ENCODE results near the gene PRDM16.

- TF ChIP-seq REST (IDR thresholded peaks at IDR 0.05; ENCODE audit: borderline replicate concordance) (no peak), CTCF (IDR thresholded peaks at IDR 0.05; ENCODE audit: poor library complexity, severe bottlenecking) (no peak), EZH2 (IDR thresholded peaks at IDR 0.05; ENCODE audit: borderline replicate concordance, insufficient read depth, low read length, poor library complexity, severe bottlenecking) (no peak), TAF1 (IDR thresholded peaks at IDR 0.05; ENCODE audit: low read depth) (no peak), SMC3 (conservative IDR thresholded peaks at IDR 0.05; ENCODE audit: poor library complexity) (no peak)
Observed at GRCh38 chr1:3190256-3191041, 121.4 kb downstream of the PRDM16 start.

All from neural cell (in vitro differentiated cells).